Measurements from ENCODE around the gene VPS9D1.

GRCh38 chr16:89688395-89688794 is 32.3 kb downstream of the VPS9D1 start:
- TF ChIP-seq POLR2A (IDR thresholded peaks at IDR 0.05) (no peak), CTCF (IDR thresholded peaks at IDR 0.05) (no peak), POLR2AphosphoS5 (IDR thresholded peaks at IDR 0.05) (no peak), EP300 (IDR thresholded peaks at IDR 0.05) (no peak)

Measured in gastroesophageal sphincter (tissue), 3 donors.